Measurements from ENCODE around the gene ALDH1B1.
"Not testable (repeated sequence)": the region's sequence is repeated elsewhere in the genome, so short reads cannot be mapped to it uniquely, and the experiment has no call there.

ALDH1B1 gene

GRCh38 chr9:38387066-38387465 lies 5.4 kb upstream of the ALDH1B1 start:
- no peak for DNase-seq (ENCODE audit: low spot score)

- no peak for DNase-seq (ENCODE audit: low spot score)
Observed at GRCh38 chr9:38387751-38388150, 4.8 kb upstream of the ALDH1B1 start.

GRCh38 chr9:38388283-38389223 lies 3.9 kb upstream of the ALDH1B1 start:
- no peak for DNase-seq (ENCODE audit: low spot score)

GRCh38 chr9:38389313-38389712 lies 3.2 kb upstream of the ALDH1B1 start:
- DNase-seq (ENCODE audit: low spot score) = no peak

GRCh38 chr9:38390442-38390841 lies 2.1 kb upstream of the ALDH1B1 start:
- no peak for DNase-seq (ENCODE audit: low spot score)

GRCh38 chr9:38390851-38391250 lies 1.7 kb upstream of the ALDH1B1 start:
- DNase-seq (ENCODE audit: low spot score) = no peak

GRCh38 chr9:38391278-38392118 lies 1.0 kb upstream of the ALDH1B1 start:
- no peak for DNase-seq (ENCODE audit: low spot score)

GRCh38 chr9:38393128-38393796 lies 760 bp downstream of the ALDH1B1 start:
- DNase-seq (ENCODE audit: low spot score) = no peak

GRCh38 chr9:38394416-38394815 lies 1.9 kb downstream of the ALDH1B1 start:
- DNase-seq (ENCODE audit: low spot score) = no peak

- DNase-seq (ENCODE audit: low spot score) = no peak
Observed at GRCh38 chr9:38395653-38396370, 3.3 kb downstream of the ALDH1B1 start.

GRCh38 chr9:38396371-38396671 lies 3.8 kb downstream of the ALDH1B1 start:
- DNase-seq (ENCODE audit: low spot score) = no peak

- not testable (repeated sequence) for DNase-seq (ENCODE audit: low spot score)
Observed at GRCh38 chr9:38399191-38399590, 6.7 kb downstream of the ALDH1B1 start.

GRCh38 chr9:38401994-38402393 lies 9.5 kb downstream of the ALDH1B1 start:
- DNase-seq (ENCODE audit: low spot score) = no peak

GRCh38 chr9:38404314-38404713 lies 11.8 kb downstream of the ALDH1B1 start:
- DNase-seq (ENCODE audit: low spot score) = no peak

GRCh38 chr9:38405785-38406184 lies 13.3 kb downstream of the ALDH1B1 start:
- no peak for DNase-seq (ENCODE audit: low spot score)

- no peak for DNase-seq (ENCODE audit: low spot score)
Observed at GRCh38 chr9:38406476-38407186, 14.1 kb downstream of the ALDH1B1 start.

- DNase-seq (ENCODE audit: low spot score) = no peak
Observed at GRCh38 chr9:38408719-38409118, 16.2 kb downstream of the ALDH1B1 start.

- peak; percentile 64 for DNase-seq (ENCODE audit: low spot score)
Observed at GRCh38 chr9:38412751-38413150, 20.2 kb downstream of the ALDH1B1 start.

- no peak for DNase-seq (ENCODE audit: low spot score)
Observed at GRCh38 chr9:38413283-38413682, 20.8 kb downstream of the ALDH1B1 start.

- DNase-seq (ENCODE audit: low spot score) = peak; percentile 81
Observed at GRCh38 chr9:38414040-38414723, 21.7 kb downstream of the ALDH1B1 start.

GRCh38 chr9:38415856-38416255 lies 23.4 kb downstream of the ALDH1B1 start:
- no peak for DNase-seq (ENCODE audit: low spot score)
